ENCODE data around the gene MYO3B.

The MYO3B gene

DNA sequence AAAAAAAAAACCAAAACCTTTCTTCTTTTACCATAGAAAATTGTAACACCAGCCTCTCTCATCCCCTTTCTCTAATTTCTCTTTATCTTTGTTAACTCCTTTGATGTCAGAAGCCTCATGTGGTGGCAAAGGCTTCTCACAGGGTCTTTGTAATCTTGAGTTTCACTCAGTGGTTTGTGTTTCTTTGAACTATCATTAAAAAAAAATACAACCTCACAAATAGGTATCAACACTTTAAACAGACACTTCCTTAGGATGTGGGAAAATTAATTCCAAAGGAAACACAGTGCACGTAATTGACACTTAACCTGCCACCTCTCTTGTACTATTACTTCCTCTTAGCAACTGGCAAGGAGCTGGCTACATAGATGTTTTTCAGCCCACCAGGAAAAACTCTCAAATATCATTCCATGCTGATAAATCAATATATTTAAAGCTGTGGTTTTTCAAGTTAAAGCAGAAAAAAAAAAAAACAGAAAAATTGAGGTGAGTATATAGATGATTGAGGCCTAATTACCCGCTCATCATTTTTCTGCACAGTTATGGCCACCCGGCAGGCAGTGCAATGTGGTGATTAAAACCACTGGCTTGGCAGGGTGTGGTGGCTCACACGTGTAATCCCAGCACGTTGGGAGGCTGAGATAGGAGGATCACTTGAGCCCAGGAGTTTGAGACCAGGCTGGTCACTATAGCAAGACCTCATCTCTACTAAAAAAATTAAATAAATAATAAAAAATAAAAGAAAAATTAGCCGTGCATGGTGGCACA is 193.5 kb downstream of the MYO3B start:
- no peak overlapping the region for H3K4me3 ChIP-seq (ENCODE audit: low read length)
- DNase-seq (ENCODE audit: low read depth, low spot score): peak; percentile 97

DNA sequence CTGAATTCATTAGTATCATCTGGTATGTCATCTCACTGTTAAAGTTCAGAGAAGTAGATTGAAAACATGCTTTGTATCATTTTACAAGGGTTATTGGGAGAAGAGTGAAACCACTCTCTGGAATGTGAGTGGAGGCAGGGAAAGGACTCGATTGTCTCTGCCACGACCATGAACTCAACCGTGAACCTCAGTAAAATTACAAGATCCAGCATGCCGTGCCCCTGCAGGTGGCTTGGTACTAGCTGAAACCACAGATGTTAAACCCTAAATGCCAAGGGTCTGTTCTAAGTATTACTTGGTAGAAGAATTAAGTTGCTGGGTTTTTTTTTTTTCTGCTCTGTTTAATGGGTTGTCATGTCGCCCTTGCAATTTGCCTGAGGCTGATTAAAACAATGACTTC is 197.2 kb downstream of the MYO3B start:
- DNase-seq (ENCODE audit: low read depth, low spot score): no peak
- no peak overlapping the region for H3K4me3 ChIP-seq (ENCODE audit: low read length)

DNA sequence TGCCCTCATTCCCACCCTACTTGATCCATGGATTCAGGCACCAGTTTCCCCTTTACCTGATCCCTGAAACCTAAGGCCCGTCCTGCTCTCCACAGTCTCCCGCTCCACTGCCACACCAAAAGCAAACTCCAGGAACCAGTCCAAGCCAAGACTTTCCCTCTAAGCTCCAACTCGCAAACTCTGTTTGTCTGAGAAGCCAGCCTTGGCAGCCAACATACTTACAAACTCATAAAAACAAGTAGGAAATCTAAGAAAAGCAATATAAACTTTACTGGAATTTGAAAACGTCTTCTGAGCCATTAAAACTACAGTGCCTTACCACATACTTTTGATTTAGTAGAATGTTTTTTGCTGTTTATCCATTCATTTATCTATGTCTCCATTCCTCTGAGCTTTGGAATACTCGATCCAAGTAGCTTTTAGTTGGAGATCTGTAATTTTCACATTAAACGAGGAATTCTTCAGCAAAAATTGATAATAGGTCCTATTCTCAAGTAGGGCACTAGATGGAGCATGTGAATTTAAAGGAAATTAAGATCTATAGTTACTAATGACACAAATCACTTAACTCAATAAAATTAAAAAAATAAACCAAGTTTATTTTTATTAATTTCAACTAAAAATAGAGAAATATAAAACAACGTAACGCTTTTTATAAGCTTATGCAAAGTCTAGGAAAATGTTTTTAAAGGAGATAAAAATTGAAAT is 199.7 kb downstream of the MYO3B start:
- H3K4me3 ChIP-seq (ENCODE audit: low read length): no peak overlapping the region
- DNase-seq (ENCODE audit: low read depth, low spot score): no peak

GRCh38 chr2:170380267-170380666 is 202.3 kb downstream of the MYO3B start:
- no peak overlapping the region for H3K4me3 ChIP-seq (ENCODE audit: low read length)
- DNase-seq (ENCODE audit: low read depth, low spot score): no peak

DNA sequence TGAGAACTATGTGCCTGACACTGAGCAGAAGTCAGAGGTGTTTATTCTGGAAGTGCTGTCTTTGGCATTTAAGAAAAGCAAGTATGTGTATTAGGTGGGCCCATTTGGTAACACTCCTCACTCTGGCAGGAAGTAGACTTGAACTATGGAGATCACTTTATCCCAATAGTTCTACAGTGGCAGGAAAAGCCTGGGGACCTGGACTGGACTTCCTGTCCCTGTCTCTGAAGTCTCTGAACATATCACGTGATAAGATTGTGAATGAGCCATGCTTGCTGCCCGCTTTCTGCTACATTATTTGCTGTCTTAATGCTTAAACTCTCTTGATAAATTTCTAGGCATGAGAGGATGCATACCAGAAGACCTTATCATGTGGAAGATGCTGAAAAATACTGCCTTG is 203.7 kb downstream of the MYO3B start:
- no peak for DNase-seq (ENCODE audit: low read depth, low spot score)
- H3K4me3 ChIP-seq (ENCODE audit: low read length): no peak overlapping the region

GRCh38 chr2:170386554-170386953 is 208.6 kb downstream of the MYO3B start:
- no peak overlapping the region for H3K4me3 ChIP-seq (ENCODE audit: low read length)
- no peak for DNase-seq (ENCODE audit: low read depth, low spot score)

DNA sequence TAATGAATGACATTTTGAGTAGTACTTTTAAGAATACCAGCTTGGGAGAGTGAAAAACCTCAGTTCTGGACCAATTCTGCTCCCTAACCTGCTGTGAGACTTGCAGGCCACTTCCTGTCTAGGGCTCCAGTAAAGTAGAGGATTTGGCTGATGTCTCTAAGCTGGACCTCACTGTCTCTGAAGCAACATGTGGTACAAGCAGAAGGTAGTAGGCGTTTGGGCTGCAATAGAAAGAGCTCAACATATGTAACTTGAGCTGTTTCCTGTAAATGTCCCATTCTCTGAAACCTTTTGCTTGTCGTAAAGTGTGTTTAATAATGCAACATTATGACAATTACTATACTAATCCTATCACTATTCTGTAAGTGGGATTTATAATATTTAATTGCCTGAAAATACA is 213.1 kb downstream of the MYO3B start:
- DNase-seq (ENCODE audit: low read depth, low spot score): no peak

GRCh38 chr2:170391697-170392096 is 213.8 kb downstream of the MYO3B start:
- DNase-seq (ENCODE audit: low read depth, low spot score): no peak
- H3K4me3 ChIP-seq (ENCODE audit: low read length): no peak overlapping the region

More for the DNA sequence above, 213.1 kb downstream of the MYO3B start:
- no peak overlapping the region for H3K4me3 ChIP-seq (ENCODE audit: low read length)

DNA sequence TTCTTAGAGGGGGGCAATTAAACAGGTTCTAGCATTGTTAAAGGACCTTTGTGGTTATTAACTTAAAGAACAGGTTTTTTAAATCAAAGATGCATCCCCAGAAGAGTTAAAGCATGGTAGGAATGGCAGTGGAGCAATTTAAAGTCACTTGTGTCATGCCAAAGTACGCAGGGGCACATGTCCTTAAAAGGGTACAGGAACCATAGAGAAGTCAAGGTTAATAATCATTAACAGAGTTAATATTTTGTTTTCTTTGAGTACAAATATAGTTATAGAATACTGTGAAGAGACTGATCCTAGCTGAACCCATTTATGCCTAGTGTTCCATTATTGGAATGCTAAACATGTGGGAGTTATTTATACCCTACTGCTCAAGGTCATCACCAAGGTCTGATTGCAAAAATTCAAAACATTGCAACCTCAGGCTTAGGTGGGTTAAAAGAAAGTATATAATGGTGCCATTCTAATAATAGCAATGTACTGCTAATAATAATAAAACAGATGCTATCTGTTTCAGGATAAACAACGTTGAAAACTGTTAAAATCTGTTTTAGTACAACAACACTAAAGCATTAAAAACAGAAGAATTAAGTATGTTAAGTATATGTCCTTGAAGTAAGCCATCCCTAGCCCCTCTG is 216.0 kb downstream of the MYO3B start:
- DNase-seq (ENCODE audit: low read depth, low spot score): no peak
- no peak overlapping the region for H3K4me3 ChIP-seq (ENCODE audit: low read length)

DNA sequence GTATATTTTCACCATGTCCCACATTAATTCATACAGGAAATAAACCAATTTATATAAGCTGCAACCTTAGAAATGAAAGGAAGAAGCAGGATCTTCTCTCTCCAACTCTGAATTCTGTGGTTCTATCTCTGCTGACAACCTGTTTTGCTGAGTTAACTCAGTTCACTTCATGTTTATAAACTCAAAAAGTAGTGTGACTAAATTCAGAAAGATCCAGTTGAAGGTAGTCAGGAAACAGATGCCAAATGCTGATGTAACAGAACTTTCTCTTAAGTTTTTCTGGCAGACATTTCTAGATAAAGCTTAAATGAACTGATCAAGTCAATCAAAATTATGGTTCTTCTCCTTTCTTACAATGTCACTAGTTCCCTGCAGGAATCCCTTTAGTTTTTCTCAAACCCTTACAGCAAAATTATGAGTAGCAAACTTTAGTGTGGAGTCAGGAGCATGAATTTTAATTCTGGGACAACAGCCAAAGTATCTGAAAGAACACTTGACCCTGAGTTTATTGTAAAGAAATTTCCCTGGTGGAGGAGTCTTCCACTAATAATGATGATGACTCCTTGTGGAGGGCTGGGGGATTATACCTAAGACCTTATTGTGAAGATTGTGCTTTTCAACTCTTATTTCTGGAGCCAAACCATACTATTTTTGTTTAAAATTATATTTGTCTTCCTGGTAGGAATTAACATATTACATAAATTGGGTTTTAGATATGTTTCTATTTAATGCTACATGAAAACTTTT is 216.9 kb downstream of the MYO3B start:
- no peak for DNase-seq (ENCODE audit: low read depth, low spot score)

GRCh38 chr2:170396799-170397459 is 219.0 kb downstream of the MYO3B start:
- no peak overlapping the region for H3K4me3 ChIP-seq (ENCODE audit: low read length)
- DNase-seq (ENCODE audit: low read depth, low spot score): no peak

More for the DNA sequence above, 216.9 kb downstream of the MYO3B start:
- no peak overlapping the region for H3K4me3 ChIP-seq (ENCODE audit: low read length)

GRCh38 chr2:170401187-170401586 is 223.2 kb downstream of the MYO3B start:
- no peak overlapping the region for H3K4me3 ChIP-seq (ENCODE audit: low read length)
- DNase-seq (ENCODE audit: low read depth, low spot score): no peak

DNA sequence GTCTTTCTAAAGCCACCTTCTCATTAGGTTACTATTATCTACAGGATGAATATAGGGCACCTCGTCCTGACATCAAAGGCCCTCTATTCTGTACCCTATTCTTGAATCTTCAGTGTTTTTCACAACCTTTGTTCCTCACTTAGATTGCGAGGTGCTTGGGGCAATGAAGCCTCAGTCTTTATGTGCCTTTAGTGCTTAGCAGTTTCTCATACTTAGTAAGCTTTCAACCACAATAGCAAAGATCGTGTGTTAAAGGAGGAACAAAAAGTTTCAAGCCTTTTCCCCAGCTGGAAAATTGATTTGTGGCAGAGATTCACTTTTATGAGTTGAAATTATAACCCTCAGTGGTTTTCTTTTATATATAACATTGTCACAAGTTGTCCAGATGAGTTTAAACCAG is 226.9 kb downstream of the MYO3B start:
- H3K4me3 ChIP-seq (ENCODE audit: low read length): no peak overlapping the region
- no peak for DNase-seq (ENCODE audit: low read depth, low spot score)

GRCh38 chr2:170405326-170405725 is 227.4 kb downstream of the MYO3B start:
- no peak for DNase-seq (ENCODE audit: low read depth, low spot score)
- no peak overlapping the region for H3K4me3 ChIP-seq (ENCODE audit: low read length)

- no peak overlapping the region for H3K4me3 ChIP-seq (ENCODE audit: low read length)
- no peak for DNase-seq (ENCODE audit: low read depth, low spot score)
Observed at GRCh38 chr2:170408461-170409163, 230.7 kb downstream of the MYO3B start.

DNA sequence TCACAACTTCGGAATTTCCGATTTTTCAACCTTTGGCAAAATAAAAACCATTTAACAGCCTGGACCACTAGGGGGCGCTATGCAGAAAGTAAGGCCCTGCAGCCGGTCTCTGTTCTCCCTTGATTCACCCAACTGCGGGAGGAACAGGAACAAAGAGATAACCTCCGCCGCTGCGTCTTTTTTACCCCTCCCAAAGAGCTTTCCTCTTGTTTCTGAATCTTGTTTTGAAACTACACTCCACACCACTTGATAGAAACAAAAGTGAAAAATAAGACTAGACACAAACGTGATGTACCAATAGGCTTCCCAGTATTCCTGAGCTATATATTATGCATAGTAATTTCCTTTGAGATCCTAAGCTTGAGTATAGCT is 231.2 kb downstream of the MYO3B start:
- DNase-seq (ENCODE audit: low read depth, low spot score): peak; percentile 76
- H3K4me3 ChIP-seq (ENCODE audit: low read length): peak overlapping the region; percentile 11; the same call in 1 of the 2 replicates

GRCh38 chr2:170411660-170412059 is 233.7 kb downstream of the MYO3B start:
- DNase-seq (ENCODE audit: low read depth, low spot score): no peak
- no peak overlapping the region for H3K4me3 ChIP-seq (ENCODE audit: low read length)

DNA sequence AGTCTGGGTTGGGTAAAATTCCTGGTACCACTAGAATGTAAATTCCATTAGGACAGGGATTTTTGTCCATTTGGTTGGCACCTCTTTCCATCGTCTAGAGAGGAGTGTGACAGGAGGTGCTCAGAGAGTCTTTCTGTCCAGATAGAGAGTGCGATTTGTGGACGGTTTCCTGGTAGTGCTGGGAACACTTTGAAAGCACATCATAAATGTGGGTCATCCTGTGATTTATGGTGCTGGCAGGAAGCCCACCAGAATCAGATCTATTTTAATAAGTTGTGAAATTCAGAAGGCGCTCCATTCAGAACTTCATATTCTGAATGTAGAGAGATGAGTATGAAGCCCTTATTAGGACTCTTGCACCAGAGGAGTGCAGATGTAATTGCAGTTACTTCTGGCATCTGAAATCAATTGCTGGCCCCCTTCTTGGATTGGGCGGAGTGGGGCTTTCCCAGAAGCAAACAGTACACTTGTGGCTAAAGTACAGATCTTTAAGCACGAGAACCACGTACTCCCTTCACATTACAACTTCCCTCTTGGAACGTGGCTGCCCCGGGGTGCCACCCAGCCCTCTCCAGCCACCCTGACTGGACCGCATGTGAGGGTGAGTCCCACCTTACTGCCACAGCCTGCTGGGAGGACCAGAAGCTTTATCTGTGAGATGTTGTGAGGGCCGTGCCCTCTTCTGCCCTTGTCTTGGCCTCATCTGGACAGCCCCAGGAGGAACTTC is 243.2 kb downstream of the MYO3B start:
- no peak overlapping the region for H3K4me3 ChIP-seq (ENCODE audit: low read length)
- DNase-seq (ENCODE audit: low read depth, low spot score): no peak
